Measurements from ENCODE around the gene INSRR.

Gene INSRR

GRCh38 chr1:156858959-156859522 is at the start of gene INSRR:
Gene INSRR (minus strand): TSS chr1:156859117. CDS start chr1:156858621, 496 bp downstream.
- DNase-seq (ENCODE audit: low read depth in 2 of 2), result no peak

GRCh38 chr1:156908541-156908940 is 49.6 kb upstream of the INSRR start:
- no peak for DNase-seq (ENCODE audit: low read depth in 2 of 2)

- DNase-seq (ENCODE audit: low read depth in 2 of 2), result no peak
Observed at GRCh38 chr1:156906206-156906906, 47.4 kb upstream of the INSRR start.

GRCh38 chr1:156905651-156906050 is 46.7 kb upstream of the INSRR start:
- DNase-seq (ENCODE audit: low read depth in 2 of 2), result no peak

GRCh38 chr1:156905176-156905575 is 46.3 kb upstream of the INSRR start:
- DNase-seq (ENCODE audit: low read depth in 2 of 2), result no peak

- no peak for DNase-seq (ENCODE audit: low read depth in 2 of 2)
Observed at GRCh38 chr1:156904187-156904959, 45.5 kb upstream of the INSRR start.

- no peak for DNase-seq (ENCODE audit: low read depth in 2 of 2)
Observed at GRCh38 chr1:156903328-156904091, 44.6 kb upstream of the INSRR start.

- DNase-seq (ENCODE audit: low read depth in 2 of 2), result peak; percentile 45 to 50
Observed at GRCh38 chr1:156901966-156902915, 43.3 kb upstream of the INSRR start.

GRCh38 chr1:156901590-156901900 is 42.6 kb upstream of the INSRR start:
- no peak for DNase-seq (ENCODE audit: low read depth in 2 of 2)

- DNase-seq (ENCODE audit: low read depth in 2 of 2), result no peak
Observed at GRCh38 chr1:156900896-156901589, 42.1 kb upstream of the INSRR start.

GRCh38 chr1:156899956-156900718 is 41.2 kb upstream of the INSRR start:
- DNase-seq (ENCODE audit: low read depth in 2 of 2), result peak; percentile 42 to 45

GRCh38 chr1:156898971-156899664 is 40.2 kb upstream of the INSRR start:
- DNase-seq (ENCODE audit: low read depth in 2 of 2), result no peak

- DNase-seq (ENCODE audit: low read depth in 2 of 2), result no peak
Observed at GRCh38 chr1:156898161-156898566, 39.2 kb upstream of the INSRR start.

GRCh38 chr1:156897078-156897825 is 38.3 kb upstream of the INSRR start:
- DNase-seq (ENCODE audit: low read depth in 2 of 2), result no peak

GRCh38 chr1:156896490-156897033 is 37.6 kb upstream of the INSRR start:
- peak; percentile 67 to 70 for DNase-seq (ENCODE audit: low read depth in 2 of 2)

- no peak for DNase-seq (ENCODE audit: low read depth in 2 of 2)
Observed at GRCh38 chr1:156895927-156896326, 37.0 kb upstream of the INSRR start.

GRCh38 chr1:156895455-156895812 is 36.5 kb upstream of the INSRR start:
- DNase-seq (ENCODE audit: low read depth in 2 of 2), result no peak
